ENCODE results near the gene CSTB.

CSTB gene

GRCh38 chr21:43789276-43790009 lies 13.3 kb upstream of the CSTB start, which contains the start of gene RRP1:
RRP1 (plus strand) TSS chr21:43789577; CDS start chr21:43789630, 53 bp downstream.
- DNase-seq: peak; percentile 88

- no peak for DNase-seq
These were observed 10.8 kb upstream of the CSTB start for GRCh38 chr21:43786807-43787440.

GRCh38 chr21:43786300-43786806 lies 10.2 kb upstream of the CSTB start:
- no peak for DNase-seq

GRCh38 chr21:43785134-43785533 lies 9.0 kb upstream of the CSTB start:
- DNase-seq: no peak

- no peak for DNase-seq
These were observed 7.1 kb upstream of the CSTB start for GRCh38 chr21:43783098-43783700.

- DNase-seq: no peak
These were observed 6.5 kb upstream of the CSTB start for GRCh38 chr21:43782431-43783097.

GRCh38 chr21:43781846-43782245 lies 5.7 kb upstream of the CSTB start:
- no peak for DNase-seq

GRCh38 chr21:43779660-43780059 lies 3.6 kb upstream of the CSTB start:
- no peak for DNase-seq

GRCh38 chr21:43778469-43779335 lies 2.6 kb upstream of the CSTB start:
- DNase-seq: peak; percentile 17

GRCh38 chr21:43777953-43778352 lies 1.8 kb upstream of the CSTB start:
- DNase-seq: no peak

GRCh38 chr21:43775190-43775589 lies 918 bp downstream of the CSTB start:
- DNase-seq: no peak

GRCh38 chr21:43774163-43774562 lies 1.9 kb downstream of the CSTB start:
- DNase-seq: no peak

- DNase-seq: no peak
These were observed 3.7 kb downstream of the CSTB start for GRCh38 chr21:43772425-43772821.

- no peak for DNase-seq
These were observed 4.2 kb downstream of the CSTB start for GRCh38 chr21:43771698-43772424.

- no peak for DNase-seq
These were observed 4.9 kb downstream of the CSTB start for GRCh38 chr21:43771199-43771675.

- DNase-seq: no peak
These were observed 5.9 kb downstream of the CSTB start for GRCh38 chr21:43770066-43770655.

- DNase-seq: no peak
These were observed 6.7 kb downstream of the CSTB start for GRCh38 chr21:43769325-43769958.

- DNase-seq: no peak
These were observed 7.3 kb downstream of the CSTB start for GRCh38 chr21:43768868-43769167.

GRCh38 chr21:43767984-43768867 lies 7.9 kb downstream of the CSTB start:
- DNase-seq: no peak

- no peak for DNase-seq
These were observed 8.6 kb downstream of the CSTB start for GRCh38 chr21:43767498-43767983.
